Forelimb muscle (tissue), 1 donor: Measurements from ENCODE around the gene TMUB2. TPM values are rescaled to one million over a fixed set of nuclear protein-coding genes. Genes with fewer than 3 reads are reported as not detected.
"Not testable (repeated sequence)": the region's sequence is repeated elsewhere in the genome, so short reads cannot be mapped to it uniquely, and the experiment has no call there.

Experiments used
- DNase-seq: peaks from one replicate; pipeline ENCODE4 v3.0.0-alpha.2; 2013; ENCODE audit warnings: low read depth
- polyA plus RNA-seq: library from polyadenylated mRNA; unstranded; fragments of 120-200 nt; gene quantifications from one replicate; pipeline ENCODE4 v1.2.1, GENCODE V29; 2013; ENCODE audit not compliant: insufficient read length

TMUB2 gene
- 53.3 TPM for polyA plus RNA-seq

DNA sequence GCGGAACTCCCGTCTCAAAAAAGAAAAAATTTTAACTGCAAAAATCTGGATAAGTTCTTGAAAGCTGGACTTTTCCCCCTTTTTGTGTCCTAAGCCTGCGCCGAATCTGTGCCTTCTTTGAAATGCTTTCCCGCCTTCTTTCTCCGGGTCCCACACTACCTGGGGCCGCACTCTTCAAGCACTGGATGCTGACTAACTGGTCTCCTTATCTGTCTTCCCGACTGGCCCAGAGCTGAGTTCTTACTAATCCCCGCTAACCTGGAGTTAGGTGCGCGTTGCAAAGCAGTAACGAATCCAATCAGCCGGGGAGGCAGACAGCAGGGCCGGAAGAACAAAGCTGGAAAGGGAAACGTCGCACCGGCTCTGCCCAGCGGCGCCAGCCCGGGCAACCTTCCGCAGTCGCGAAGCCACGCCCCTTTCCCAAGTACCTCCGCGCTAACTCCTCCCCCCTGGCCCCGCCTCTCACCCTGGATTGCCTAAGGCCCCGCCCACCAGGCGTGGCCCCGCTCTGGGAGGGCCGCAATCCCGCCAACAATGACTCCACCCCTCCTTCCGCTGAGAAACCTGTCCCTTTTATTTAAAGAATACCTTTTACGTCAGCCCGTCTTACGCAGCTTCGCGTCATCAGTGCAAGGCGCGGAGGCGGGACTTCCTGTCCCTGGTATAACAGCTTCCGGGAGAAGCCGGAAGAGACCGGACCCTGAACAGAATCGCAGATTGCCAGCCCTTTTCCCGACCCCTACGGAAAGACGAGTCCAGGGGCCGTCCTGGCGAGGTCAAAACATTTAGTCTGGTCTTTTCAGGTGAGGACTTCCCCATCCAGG lies at the start of gene TMUB2:
Gene TMUB2 (plus strand): TSS at position 666 of the 824 bp plus-strand sequence. CDS start 737 bp downstream, outside the sequence.
- DNase-seq, result peak; percentile 98

DNA sequence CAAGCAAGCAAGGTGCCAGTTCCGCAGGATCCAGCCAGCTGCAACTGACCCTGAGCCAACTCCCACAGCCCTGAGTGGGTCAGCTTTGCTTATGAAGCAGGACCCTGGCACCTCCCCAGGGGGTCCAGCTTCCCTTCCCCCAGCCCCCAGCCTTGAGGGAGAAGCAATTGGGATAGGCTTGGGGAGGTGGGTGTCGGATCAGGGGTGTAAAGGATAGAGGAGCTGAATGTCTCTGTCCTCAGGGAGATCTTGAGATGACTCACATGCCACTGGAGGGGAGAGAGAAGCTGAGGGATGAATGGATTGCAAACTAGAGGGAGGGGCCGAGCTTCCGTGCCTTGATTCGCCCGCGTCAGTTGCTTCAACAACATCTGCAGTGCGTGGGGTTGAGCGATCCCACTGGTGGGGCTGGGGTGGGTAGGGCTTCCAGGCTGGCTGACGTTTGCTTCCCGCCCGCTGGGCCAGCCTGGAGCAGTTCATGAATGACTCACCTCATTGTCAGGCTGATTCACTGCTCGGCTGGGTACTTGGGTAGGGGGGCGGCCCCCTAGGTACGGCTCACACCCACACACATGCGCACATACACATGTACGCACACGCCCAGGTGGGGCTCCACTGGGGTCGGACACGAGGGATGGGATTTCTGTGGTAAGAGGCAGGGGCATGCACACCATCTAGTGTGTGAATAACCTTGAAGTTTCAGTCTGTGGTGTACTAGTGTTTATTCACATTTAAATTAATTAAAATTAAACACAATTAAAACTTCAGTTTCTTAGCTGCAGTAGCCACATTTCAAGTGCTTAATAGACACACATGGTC lies 48.7 kb upstream of the TMUB2 start:
- no peak for DNase-seq

GRCh38 chr17:44143921-44144320 lies 42.9 kb upstream of the TMUB2 start:
- not testable (repeated sequence) for DNase-seq

DNA sequence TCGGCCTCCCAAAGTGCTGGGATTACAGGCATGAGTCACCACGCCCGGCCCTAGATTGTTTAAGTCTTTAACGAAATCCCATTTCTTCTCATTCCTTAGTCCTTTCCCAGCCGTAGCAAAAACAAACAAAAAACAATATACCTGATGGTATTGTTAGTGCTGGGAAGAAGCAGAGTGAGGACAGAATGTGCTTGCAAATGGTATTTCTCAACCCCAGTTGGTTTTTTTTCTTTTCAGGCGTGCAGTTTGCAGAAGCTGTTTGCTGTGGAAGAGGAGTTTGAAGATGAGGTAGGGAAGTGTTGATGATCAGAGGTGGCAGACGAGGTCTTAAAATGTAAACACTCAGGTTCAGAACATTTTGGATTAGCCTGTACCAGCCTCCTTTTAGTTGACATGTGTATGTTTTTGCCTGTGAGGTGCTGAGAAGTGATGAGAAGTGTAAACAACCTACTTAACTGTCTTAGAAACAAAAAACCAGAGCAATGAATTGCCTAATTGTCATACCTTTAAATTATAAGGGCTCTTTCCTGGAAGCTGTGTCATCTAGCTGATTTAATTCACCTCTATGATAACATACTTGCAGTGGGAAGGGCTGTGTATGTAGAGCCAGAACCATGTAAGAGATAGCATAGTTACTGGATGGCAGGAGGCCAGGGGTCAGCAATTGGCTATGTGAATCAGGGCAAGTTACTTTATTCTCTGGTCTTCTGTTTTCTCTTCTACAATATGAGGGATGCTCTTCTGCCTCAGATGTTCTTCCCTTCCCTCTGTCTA lies 41.6 kb upstream of the TMUB2 start:
- DNase-seq, result no peak

- no peak for DNase-seq
Observed at GRCh38 chr17:44146375-44147346, 40.1 kb upstream of the TMUB2 start.

DNA sequence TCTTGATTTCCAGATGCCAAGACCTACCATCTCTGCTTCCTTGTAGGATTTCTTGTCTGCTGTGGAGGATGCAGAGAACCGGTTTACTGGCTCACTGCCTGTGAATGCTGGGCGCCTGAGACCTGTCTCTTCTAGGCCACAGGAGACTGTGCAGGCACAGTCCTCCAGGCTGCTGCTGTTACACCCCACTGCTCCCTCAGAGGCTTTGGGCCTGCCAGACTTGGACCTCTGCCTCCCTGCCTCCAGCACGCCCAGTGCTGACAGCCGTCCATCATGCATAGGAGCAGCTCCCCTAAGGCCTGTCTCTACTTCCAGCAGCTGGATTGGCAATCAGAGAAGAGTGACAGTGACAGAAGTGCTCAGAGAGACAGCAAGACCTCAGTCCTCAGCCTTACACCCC lies 39.0 kb upstream of the TMUB2 start:
- no peak for DNase-seq

- not testable (repeated sequence) for DNase-seq
Observed at GRCh38 chr17:44149066-44149465, 37.7 kb upstream of the TMUB2 start.

DNA sequence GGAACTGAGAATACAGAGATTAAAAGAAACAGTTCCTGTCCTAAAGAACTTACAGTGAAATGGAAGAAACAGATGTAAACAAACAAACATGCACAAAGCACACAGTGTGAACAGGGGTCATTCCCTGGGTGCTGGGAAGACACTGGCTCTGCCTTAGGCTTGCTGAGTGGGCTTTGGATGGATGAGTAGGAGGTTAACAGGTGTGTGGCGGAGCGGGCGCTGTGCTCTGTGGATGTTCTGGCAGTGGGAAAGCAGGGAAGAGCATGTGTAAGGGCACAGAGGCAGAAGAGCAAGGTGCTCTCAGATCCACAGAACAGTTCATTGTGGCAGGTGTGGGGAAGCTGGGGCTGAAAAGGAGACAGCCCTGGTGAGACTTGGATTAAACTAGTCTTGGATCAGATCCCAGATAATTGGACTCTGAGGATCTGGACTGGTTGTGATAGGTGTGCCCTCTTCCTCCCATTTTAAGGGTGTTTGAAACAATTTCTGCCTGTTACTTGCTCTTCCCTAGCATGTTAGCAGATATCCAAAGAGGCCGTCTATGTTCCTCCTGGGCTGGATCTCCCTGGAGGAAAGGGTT lies 36.9 kb upstream of the TMUB2 start:
- no peak for DNase-seq

DNA sequence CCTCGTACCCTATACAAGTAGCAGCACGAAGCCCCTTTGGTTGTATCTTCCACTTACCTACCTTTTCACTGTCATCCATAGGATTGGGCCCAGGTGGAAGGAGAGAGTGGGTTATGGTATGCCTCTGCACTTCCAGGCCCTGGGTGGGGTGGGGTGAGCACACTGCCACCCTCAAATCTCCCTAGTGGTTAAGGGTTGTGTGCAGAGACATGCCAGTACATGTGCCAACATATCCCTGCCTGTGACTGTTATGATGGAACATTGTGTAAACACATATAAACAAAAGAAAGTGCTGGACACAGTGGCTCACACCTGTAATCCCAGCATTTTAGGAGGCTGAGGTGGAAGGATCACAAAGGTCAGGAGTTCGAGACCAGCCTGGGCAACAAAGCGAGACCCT lies 33.9 kb upstream of the TMUB2 start:
- DNase-seq, result no peak

GRCh38 chr17:44155488-44155887 lies 31.3 kb upstream of the TMUB2 start:
- no peak for DNase-seq

DNA sequence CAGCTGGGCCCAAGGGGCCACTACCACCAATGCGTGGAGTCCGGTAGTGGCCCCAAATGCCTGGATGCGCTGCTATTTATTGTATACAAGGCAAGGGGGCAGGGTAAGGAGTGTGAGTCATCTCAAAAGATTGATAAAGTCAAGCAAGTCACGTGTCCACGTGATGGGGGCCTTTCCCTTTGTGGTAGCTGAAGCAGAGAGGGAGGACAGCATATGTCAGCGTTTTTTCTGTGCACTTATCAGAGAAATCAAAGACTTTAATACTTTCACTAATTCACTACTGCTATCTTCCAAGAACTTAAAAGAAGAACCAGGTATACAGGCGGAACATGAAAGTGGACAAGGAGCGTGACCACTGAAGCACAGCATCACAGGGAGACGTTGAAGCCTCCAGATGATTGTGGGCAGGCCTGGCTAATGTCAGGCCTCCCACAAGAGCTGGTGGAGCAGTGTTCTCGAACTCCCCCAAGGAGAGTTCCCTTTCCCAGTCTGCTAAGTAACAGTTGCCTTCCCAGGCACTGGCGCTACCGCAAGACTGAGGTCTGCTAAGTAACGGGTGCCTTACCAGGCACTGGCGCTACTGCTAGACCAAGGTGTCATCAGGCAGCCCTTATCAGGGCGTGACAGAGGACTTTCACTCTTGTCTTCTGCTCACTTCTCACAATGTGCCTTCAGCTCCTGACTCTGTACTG lies 27.1 kb upstream of the TMUB2 start:
- no peak for DNase-seq

- DNase-seq, result no peak
Observed at GRCh38 chr17:44164476-44164875, 22.3 kb upstream of the TMUB2 start.

GRCh38 chr17:44167181-44167861 lies 19.5 kb upstream of the TMUB2 start:
- DNase-seq, result no peak

DNA sequence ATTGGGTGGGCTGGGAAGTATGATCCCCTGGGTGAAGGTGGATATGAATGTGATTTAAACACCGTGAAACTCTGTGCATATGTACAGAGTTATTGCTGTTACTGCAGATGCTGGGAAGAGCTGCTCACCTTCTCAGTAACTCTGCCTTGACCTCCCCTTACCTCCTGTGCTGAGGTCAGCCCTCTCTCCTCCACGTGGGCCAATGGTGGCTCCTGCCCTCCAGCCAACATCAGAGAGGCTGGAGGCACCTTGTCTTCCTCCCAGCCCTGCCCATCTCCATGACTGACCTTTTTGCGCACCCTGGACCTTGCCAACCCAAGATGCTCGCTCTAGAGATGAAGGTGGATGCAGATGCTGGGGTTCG lies 16.7 kb upstream of the TMUB2 start:
- DNase-seq, result no peak

DNA sequence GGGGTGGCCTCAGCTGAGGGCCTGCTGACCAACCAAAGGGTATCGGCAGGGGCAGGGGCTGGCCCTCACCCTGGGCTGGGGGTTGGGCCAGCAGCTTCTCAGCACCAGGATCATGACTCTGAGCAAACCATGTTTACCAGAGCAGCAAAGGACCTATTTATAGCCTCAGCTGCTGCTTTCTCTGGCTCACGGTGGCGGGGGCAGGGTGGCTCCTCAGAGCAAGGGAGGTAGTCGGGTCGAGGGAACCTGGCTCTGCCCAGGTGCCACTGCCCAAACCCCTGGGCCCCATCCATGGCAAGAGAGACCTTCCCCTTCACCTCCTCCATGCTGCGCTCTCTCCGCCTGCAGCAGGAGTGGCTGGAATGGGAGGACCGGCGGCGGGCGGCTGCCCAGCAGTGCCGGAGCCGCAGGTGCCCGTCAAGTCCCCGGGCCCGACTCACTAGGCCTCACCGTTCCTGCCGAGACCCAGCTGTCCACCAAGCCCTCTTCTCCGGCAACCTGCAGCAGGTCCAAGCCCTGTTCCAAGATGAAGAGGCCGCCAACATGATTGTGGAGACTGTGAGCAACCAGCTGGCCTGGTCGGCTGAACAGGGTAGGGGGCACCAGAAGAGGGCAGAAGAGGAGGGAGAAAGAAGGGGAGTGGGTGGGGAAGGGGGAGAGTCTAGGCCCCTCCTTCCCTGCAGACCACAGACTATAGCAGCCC lies 16.1 kb upstream of the TMUB2 start, which contains the start of gene ASB16:
Gene ASB16 (plus strand): TSS at position 206 of the 703 bp plus-strand sequence. CDS start 86 bp downstream, at position 292.
- no peak for DNase-seq

DNA sequence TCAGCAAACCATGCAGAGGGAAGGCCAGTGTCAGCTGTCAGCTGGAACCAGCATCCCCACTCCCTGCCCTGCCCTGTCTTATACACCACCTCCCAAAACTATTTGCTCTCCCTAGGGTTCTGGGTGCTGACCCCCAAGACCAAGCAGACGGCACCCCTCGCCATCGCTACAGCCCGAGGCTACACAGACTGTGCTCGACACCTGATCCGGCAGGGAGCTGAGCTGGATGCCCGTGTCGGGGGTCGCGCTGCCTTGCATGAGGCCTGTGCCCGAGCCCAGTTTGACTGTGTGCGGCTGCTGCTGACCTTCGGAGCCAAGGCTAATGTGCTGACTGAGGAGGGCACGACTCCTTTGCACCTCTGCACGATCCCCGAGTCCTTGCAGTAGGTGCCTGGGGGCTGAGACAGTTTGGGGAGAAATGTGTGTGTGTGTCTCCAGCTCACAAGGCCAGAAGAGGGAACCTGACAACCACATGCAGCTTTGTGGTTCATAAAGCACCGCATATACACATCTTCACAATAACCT lies 14.8 kb upstream of the TMUB2 start:
- no peak for DNase-seq

- no peak for DNase-seq
Observed at GRCh38 chr17:44174427-44174826, 12.3 kb upstream of the TMUB2 start.

DNA sequence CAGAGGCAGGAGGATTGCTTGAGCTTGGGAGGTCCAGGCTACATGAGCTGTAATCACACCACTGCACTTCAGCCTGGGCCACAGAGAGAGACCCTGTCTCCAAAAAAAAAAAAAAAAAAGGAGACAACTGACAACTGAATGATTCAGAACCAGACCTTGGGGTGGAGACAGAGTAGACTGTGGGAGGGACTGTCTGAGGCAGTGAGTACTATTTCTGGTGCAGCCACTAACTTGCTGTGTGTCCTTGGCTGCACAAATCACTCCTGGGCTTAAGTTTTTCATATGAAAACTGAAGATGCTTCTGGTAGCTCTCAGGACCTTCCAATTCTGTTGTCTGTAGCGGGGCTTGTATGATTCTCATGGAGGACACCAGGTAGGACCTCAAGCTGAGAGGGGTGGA lies 10.5 kb upstream of the TMUB2 start:
- no peak for DNase-seq
